Camera-type eye (tissue), 1 donor: ENCODE data around the gene MEX3C. TPM values are rescaled to one million over a fixed set of nuclear protein-coding genes. Genes with fewer than 3 reads are reported as not detected.

Source experiments
- total RNA-seq: library from RNA; depleted of rRNA; stranded (reverse); fragments of >200 nt; gene quantifications from one replicate; pipeline ENCODE4 v1.2.3, GENCODE V29; 2014

The MEX3C gene
- total RNA-seq, result 69.5 TPM

GRCh38 chr18:51197661-51198424 lies at the start of gene MEX3C:
Gene MEX3C (minus strand): TSS chr18:51197681. CDS start chr18:51197320, 361 bp downstream.

Other genes starting within 250 kb of the MEX3C start
- gene ELAC1, start 229.6 kb downstream of the MEX3C start, total RNA-seq, result 11.8 TPM
- gene SMAD4, start 167.5 kb downstream of the MEX3C start, total RNA-seq, result 216 TPM